AG04450 (cell line): ENCODE results near the gene PSMD12. TPM values are rescaled to one million over a fixed set of nuclear protein-coding genes. Genes with fewer than 3 reads are reported as not detected.
"Not testable (repeated sequence)": the region's sequence is repeated elsewhere in the genome, so short reads cannot be mapped to it uniquely, and the experiment has no call there.

Experiments used
- CTCF ChIA-PET: fragments of 300-600, 350-600 bp; formaldehyde crosslinking; extraction: SDS; loops from one replicate; lab custom pipeline; 2022; ENCODE audit warnings: antibody characterized with exemption, inconsistent platforms; lab: Charles Lee
- POLR2A ChIA-PET: fragments of 350-600 bp; formaldehyde crosslinking; extraction: SDS; loops from one replicate; lab custom pipeline; 2021; ENCODE audit warnings: antibody characterized with exemption, inconsistent platforms; lab: Yijun Ruan, JAX
- DNase-seq: peaks from one replicate; pipeline ENCODE4 v3.0.0-alpha.2; 2011; ENCODE audit warnings: low read depth, low spot score
- H3K27ac ChIP-seq: one replicate; pipeline ENCODE4 v1.5.1; 2012; ENCODE audit warnings: low read depth, low read length, control low read depth
- H3K27me3 ChIP-seq: one replicate; pipeline ENCODE4 v1.6.0; 2012; ENCODE audit warnings: low read length; ENCODE audit not compliant: control insufficient read depth, insufficient read depth
- H3K4me3 ChIP-seq: 2 replicates; pipeline ENCODE4 v1.5.1; 2011; ENCODE audit warnings: mild to moderate bottlenecking, low read depth, low read length, control low read depth
- H3K9me3 ChIP-seq: 2 replicates; pipeline ENCODE4 v1.5.1; 2012; ENCODE audit warnings: low read length; ENCODE audit not compliant: control insufficient read depth, insufficient read depth
- polyA plus RNA-seq: library from polyadenylated mRNA; depleted of rRNA; stranded (reverse); fragments of >200 nt; gene quantifications from 2 replicates; pipeline ENCODE4 v1.2.3, GENCODE V29; 2011
- TF ChIP-seq, protein P1 (sequence below): IDR thresholded peaks from 2 replicates; pipeline ENCODE4 v1.5.1; 2011; ENCODE audit warnings: low read depth, low read length, control low read depth, inconsistent platforms

Gene PSMD12
- polyA plus RNA-seq, 1 experiment = 42.1 TPM

DNA sequence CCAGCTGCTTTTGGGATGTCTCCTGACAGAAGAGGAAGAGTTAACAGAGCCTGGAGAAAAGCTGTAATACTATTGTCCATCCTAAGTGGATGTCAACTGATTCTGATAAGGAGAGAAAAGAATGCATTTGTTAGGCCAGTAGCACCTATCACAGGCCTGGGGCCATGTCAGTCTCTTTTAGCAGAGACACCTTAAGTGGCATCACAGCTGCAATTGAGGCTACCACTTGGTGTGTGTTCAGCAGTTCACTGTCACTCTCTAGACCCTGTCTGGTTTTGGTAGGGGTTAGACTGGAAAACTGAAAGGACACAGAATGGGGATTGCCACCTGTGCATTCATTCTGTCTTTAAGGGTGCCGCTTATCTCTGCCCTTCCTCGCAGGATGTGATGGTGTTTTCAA is 42.0 kb downstream of the PSMD12 start:
- no peak for DNase-seq
- H3K27ac ChIP-seq = no peak overlapping the region
- POLR2A ChIA-PET = no interaction called here
- no peak overlapping the region for H3K4me3 ChIP-seq
- CTCF ChIA-PET = no interaction called here
- TF ChIP-seq, protein P1, sequence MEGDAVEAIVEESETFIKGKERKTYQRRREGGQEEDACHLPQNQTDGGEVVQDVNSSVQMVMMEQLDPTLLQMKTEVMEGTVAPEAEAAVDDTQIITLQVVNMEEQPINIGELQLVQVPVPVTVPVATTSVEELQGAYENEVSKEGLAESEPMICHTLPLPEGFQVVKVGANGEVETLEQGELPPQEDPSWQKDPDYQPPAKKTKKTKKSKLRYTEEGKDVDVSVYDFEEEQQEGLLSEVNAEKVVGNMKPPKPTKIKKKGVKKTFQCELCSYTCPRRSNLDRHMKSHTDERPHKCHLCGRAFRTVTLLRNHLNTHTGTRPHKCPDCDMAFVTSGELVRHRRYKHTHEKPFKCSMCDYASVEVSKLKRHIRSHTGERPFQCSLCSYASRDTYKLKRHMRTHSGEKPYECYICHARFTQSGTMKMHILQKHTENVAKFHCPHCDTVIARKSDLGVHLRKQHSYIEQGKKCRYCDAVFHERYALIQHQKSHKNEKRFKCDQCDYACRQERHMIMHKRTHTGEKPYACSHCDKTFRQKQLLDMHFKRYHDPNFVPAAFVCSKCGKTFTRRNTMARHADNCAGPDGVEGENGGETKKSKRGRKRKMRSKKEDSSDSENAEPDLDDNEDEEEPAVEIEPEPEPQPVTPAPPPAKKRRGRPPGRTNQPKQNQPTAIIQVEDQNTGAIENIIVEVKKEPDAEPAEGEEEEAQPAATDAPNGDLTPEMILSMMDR = no peak
- peaks cover 2% of the 10 kb centered on the region; the same call in 1 of the 2 replicates for H3K9me3 ChIP-seq
- no peaks in the 10 kb centered on the region for H3K27me3 ChIP-seq

DNA sequence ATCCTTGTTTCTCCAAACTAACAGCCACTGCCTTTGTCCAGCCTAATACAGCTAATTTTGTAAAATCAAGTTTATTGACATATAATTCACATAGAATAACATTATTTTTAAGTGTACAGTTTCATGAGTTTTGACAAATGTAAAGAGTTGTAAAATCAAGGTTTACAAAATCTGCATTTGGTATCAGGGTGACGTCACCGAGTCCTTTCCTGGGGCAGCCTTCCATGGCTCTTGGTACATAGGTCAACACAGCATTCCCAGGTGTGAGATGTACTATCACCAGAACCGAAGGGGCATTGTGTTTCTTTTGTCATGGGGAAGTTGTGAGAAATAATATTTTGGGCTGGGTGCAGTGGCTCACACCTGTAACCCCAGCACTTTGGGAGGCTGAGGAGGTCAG is 42.9 kb downstream of the PSMD12 start:
- ChIA-PET CTCF (no interaction called here), POLR2A (no interaction called here)
- TF ChIP-seq, protein P1 = no peak
- DNase-seq = no peak
- H3K27ac ChIP-seq = no peak overlapping the region
- no peak overlapping the region for H3K4me3 ChIP-seq
- H3K27me3 ChIP-seq = no peaks in the 10 kb centered on the region
- peaks cover 2% of the 10 kb centered on the region; the same call in 1 of the 2 replicates for H3K9me3 ChIP-seq

DNA sequence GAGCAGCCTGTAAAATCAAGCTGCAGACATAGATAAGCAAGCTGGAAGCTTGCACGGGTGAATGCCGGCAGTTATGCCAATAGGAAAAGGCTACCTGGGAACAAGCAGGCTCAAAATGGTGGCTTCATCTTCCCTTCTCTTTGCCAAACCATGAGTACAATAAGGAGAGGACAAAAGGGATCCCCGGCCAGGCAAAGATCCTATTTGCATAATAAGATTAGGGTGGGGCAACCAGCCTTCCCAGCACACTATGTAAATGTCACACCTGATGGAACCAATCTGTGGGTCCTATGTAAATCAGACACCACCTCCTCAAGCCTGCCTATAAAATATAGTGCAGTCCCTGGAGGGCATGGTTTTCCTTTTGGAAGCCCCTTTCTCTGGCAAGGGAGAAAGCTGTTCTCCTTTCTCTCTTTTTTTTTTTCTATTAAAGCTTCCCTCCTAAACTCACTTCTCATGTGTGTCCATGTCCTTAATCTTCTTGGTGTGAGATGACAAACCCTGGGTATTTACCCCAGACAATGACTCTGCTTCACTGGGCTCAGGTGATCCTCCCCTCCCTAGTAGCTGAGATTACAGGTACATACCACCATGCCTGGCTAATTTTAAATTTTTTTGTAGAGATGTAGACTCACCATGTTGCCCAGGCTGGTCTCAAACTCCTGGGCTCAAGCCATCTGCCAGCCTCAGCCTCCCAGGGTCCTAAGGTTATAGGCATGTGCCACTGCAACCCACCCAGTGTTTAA is 44.2 kb downstream of the PSMD12 start:
- TF ChIP-seq, protein P1 = no peak
- CTCF ChIA-PET = no interaction called here
- H3K27ac ChIP-seq = no peak overlapping the region
- H3K27me3 ChIP-seq = no peaks in the 10 kb centered on the region
- POLR2A ChIA-PET = interaction anchor here (0.7 kb wide), 1 partner anchor 123 kb away, joined by 4 read pairs; no protein-coding TSS in a partner anchor
- DNase-seq = no peak
- no peaks in the 10 kb centered on the region for H3K9me3 ChIP-seq
- H3K4me3 ChIP-seq = no peak overlapping the region

DNA sequence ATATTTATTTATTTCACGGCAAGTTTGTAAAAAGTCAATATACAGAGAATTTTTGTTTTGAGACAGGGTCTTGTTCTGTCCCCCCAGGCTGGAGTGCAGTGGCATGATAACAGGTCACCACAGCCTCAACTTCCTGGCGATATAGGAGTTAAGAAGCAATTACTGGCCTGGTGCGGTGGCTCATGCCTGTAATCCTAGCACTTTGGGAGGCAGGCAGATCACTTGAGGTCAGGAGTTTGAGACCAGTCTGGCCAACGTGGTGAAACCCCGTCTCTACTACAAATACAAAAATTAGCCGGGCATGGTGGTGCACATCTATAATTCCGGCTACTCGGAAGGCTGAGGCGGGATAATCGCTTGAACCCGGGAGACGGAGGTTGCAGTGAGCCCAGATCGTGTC is 44.9 kb downstream of the PSMD12 start:
- CTCF ChIA-PET = not testable (repeated sequence)
- POLR2A ChIA-PET = interaction anchor here (0.7 kb wide), 1 partner anchor 122 kb away, joined by 4 read pairs; no protein-coding TSS in a partner anchor

DNA sequence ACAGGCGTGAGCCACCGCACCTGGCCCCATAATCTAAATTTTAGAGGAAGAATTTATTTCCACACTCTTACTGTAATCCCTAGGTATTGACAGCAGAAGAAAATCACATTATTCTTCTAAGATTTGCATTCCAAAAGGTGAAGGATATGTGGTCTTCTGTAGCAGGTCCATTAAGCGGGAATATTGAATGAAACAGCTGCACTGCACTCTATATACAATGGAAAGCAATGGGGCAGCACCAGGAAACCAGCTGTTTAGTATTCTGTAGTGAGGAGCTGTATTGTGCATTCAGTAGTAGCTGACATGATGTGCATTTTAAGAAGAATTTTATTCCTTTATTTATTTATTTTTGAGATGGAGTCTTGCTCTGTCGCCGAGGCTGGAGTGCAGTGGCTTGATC is 49.6 kb downstream of the PSMD12 start:
- H3K4me3 ChIP-seq = no peak overlapping the region
- ChIA-PET POLR2A (no interaction called here), CTCF (no interaction called here)
- no peaks in the 10 kb centered on the region for H3K27me3 ChIP-seq
- H3K9me3 ChIP-seq = no peaks in the 10 kb centered on the region
- H3K27ac ChIP-seq = no peak overlapping the region
- no peak for DNase-seq
- TF ChIP-seq, protein P1 = no peak

More for the DNA sequence above, 44.9 kb downstream of the PSMD12 start:
- H3K4me3 ChIP-seq, H3K27ac ChIP-seq, H3K9me3 ChIP-seq, DNase-seq, H3K27me3 ChIP-seq: not testable (repeated sequence)
